T-cell (primary cell): ENCODE data around the gene CEP44. TPM values are rescaled to one million over a fixed set of nuclear protein-coding genes. Genes with fewer than 3 reads are reported as not detected.
"Not testable (repeated sequence)": the region's sequence is repeated elsewhere in the genome, so short reads cannot be mapped to it uniquely, and the experiment has no call there.

ENCODE experiments used
- ATAC-seq, 4 experiments: fragments of 200-7000 bp in 3 of 4; fragments of 150-1000 bp in 1 of 4; cut with Tn5 transposase; replicated peaks in 1 of 4; 1 replicate in 3 of 4; 2 replicates in 1 of 4; pipeline ENCODE4 v1.10.0; 2021; ENCODE audit warnings: moderate library complexity in 3 of 4, mild to moderate bottlenecking in 2 of 4, moderate number of reproducible peaks in 1 of 4
- CTCF ChIA-PET, 2 donors: fragments of 300-600 bp; sonication (Branson Sonifier 250); formaldehyde crosslinking; loops; one replicate each; lab custom pipeline; 2022; ENCODE audit warnings: antibody characterized with exemption in 2 of 2; lab: Charles Lee
- POLR2A ChIA-PET, 2 donors: fragments of 300-600 bp; sonication (Branson Sonifier 250); formaldehyde crosslinking; loops; one replicate each; lab custom pipeline; 2022; ENCODE audit warnings: antibody characterized with exemption in 2 of 2; lab: Charles Lee
- DNase-seq, 35 experiments: peaks; one replicate each; pipeline versions ENCODE4 v3.0.0 to v3.0.0-alpha.2; 2013 to 2023
- H3K27ac ChIP-seq: one replicate; pipeline ENCODE4 v1.5.1; 2013; ENCODE audit warnings: low read length
- H3K27me3 ChIP-seq, 2 experiments: replicated peaks in 1 of 2; 1 replicate in 1 of 2; 2 replicates in 1 of 2; pipeline versions ENCODE4 v1.6.1 to v1.7.0; 2013; ENCODE audit warnings: low read length in 1 of 2, mixed read lengths in 1 of 2; ENCODE audit not compliant: control insufficient read depth in 2 of 2, insufficient read depth in 2 of 2; ENCODE audit errors: extremely low read depth in 1 of 2
- H3K36me3 ChIP-seq, 2 donors: 1 replicate in 1 of 2; 2 replicates in 1 of 2; pipeline versions ENCODE4 v1.6.1 to v1.7.0; 2013; ENCODE audit warnings: low read length in 1 of 2; ENCODE audit not compliant: control insufficient read depth in 2 of 2, insufficient read depth in 1 of 2; ENCODE audit errors: extremely low read depth in 1 of 2
- H3K4me1 ChIP-seq, 2 experiments: 1 replicate in 1 of 2; 2 replicates in 1 of 2; pipeline versions ENCODE4 v1.6.1 to v1.7.0; 2013; ENCODE audit warnings: low read length in 2 of 2, mixed read lengths in 1 of 2; ENCODE audit not compliant: insufficient read depth in 2 of 2, control insufficient read depth in 1 of 2; ENCODE audit errors: extremely low read depth in 1 of 2
- H3K4me3 ChIP-seq, 2 donors: 1 replicate in 1 of 2; 2 replicates in 1 of 2; pipeline versions ENCODE4 v1.5.1 to v1.7.0; 2013; ENCODE audit warnings: mild to moderate bottlenecking in 2 of 2, low read length in 1 of 2, moderate library complexity in 1 of 2; ENCODE audit not compliant: control insufficient read depth in 1 of 2; ENCODE audit errors: extremely low read depth in 1 of 2
- H3K9me3 ChIP-seq: 2 replicates; pipeline ENCODE4 v1.7.0; 2013
- H3K27ac Mint-ChIP-seq, 2 donors: one replicate each; pipeline ENCODE4 v1.8.0; 2020 to 2021; ENCODE audit warnings: mild to moderate bottlenecking in 2 of 2, mixed read lengths in 2 of 2
- H3K27me3 Mint-ChIP-seq, 2 donors: one replicate each; pipeline ENCODE4 v1.8.0; 2021 to 2022; ENCODE audit warnings: mixed read lengths in 2 of 2
- H3K36me3 Mint-ChIP-seq: one replicate; pipeline ENCODE4 v1.8.0; 2021; ENCODE audit warnings: mixed read lengths
- H3K4me1 Mint-ChIP-seq, 3 donors: one replicate each; pipeline ENCODE4 v1.8.0; 2020 to 2022; ENCODE audit warnings: mixed read lengths in 3 of 3, mild to moderate bottlenecking in 1 of 3
- H3K4me3 Mint-ChIP-seq, 3 donors: one replicate each; pipeline ENCODE4 v1.8.0; 2020 to 2022; ENCODE audit warnings: mild to moderate bottlenecking in 3 of 3, mixed read lengths in 3 of 3, moderate library complexity in 3 of 3
- H3K9me3 Mint-ChIP-seq, 3 donors: one replicate each; pipeline ENCODE4 v1.8.0; 2020 to 2022; ENCODE audit warnings: mixed read lengths in 3 of 3
- WGBS: methylation state at CpG from one replicate; pipeline ENCODE4 v1.1.5; 2013; ENCODE audit warnings: missing lambda C conversion rate; ENCODE audit not compliant: insufficient coverage; 5-methylcytosine and 5-hydroxymethylcytosine counted together
- total RNA-seq, 35 experiments: library from RNA in 6 of 35; stranded (reverse) in 6 of 35; fragments of 120-200 nt in 1 of 35; gene quantifications; one replicate each; pipeline versions ENCODE4 v1.2.1 to v1.2.4 and lab custom pipeline; 2013 to 2026

Gene CEP44
- total RNA-seq, 5 donors from 2014 or later (not counting 1 experiment from before 2014, with no cell fraction given), result 17.3 to 22.0 (median 18.8) TPM

- H3K9me3 Mint-ChIP-seq, result not testable (repeated sequence)
Measured at GRCh38 chr4:174261432-174261831, 22.3 kb upstream of the CEP44 start.

GRCh38 chr4:174262624-174263444, 20.9 kb upstream of the CEP44 start:
- H3K36me3 Mint-ChIP-seq, result peaks cover 17% of the 10 kb centered on the region
- no peak overlapping the region for H3K4me3 Mint-ChIP-seq
- no peak for DNase-seq
- Histone ChIP-seq H3K27ac (no peak overlapping the region), H3K4me3 (no peak overlapping the region), H3K27me3 (no peaks in the 10 kb centered on the region), H3K36me3 (peaks cover 0 to 12% of the 10 kb centered on the region in 2 donors), H3K9me3 (no peaks in the 10 kb centered on the region), H3K4me1 (no peaks in the 10 kb centered on the region)
- H3K9me3 Mint-ChIP-seq, result no peaks in the 10 kb centered on the region
- WGBS, result no CpG with 5 or more reads among the region's 6 CpGs
- no peaks in the 10 kb centered on the region for H3K27me3 Mint-ChIP-seq
- ChIA-PET POLR2A (no interaction called here), CTCF (interaction anchor here in 1 of 2 donors (0.7 kb wide), 1 partner anchor 327 kb away, joined by 6 read pairs; no protein-coding TSS in a partner anchor)
- no peak for ATAC-seq
- H3K4me1 Mint-ChIP-seq, result peaks cover 11 to 28% (median 25%) of the 10 kb centered on the region in 3 donors
- no peak overlapping the region for H3K27ac Mint-ChIP-seq

More at GRCh38 chr4:174261432-174261831, 22.3 kb upstream of the CEP44 start:
- H3K36me3 ChIP-seq, result peaks cover 0 to 19% of the 10 kb centered on the region in 2 donors
- POLR2A ChIA-PET, CTCF ChIA-PET, ATAC-seq, H3K4me3 Mint-ChIP-seq, H3K27me3 ChIP-seq, H3K4me3 ChIP-seq, H3K9me3 ChIP-seq, DNase-seq, H3K27me3 Mint-ChIP-seq, H3K27ac ChIP-seq, H3K27ac Mint-ChIP-seq, H3K4me1 ChIP-seq: not testable (repeated sequence)
- Mint-ChIP-seq H3K36me3 (peaks cover 27% of the 10 kb centered on the region), H3K4me1 (peaks cover 16 to 26% (median 21%) of the 10 kb centered on the region in 3 donors)
- WGBS, result no CpG with 5 or more reads among the region's 1 CpG

DNA sequence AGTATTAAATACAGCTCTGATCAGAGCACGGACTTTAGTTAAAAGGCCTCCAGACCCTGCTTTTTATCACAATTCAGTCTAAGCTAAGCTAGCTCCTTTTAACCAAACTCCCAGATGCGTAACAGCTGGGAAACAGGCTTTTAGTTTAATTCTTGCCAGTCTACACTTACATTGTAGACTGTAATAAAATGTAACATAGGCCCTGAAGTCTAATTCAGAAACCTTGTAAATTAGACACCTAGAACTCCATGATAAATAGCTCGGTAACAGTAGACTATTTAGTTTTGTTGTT, 20.3 kb upstream of the CEP44 start:
- ATAC-seq (no peak), DNase-seq (no peak)
- Histone ChIP-seq H3K9me3 (no peaks in the 10 kb centered on the region), H3K27ac (no peak overlapping the region), H3K4me3 (no peak overlapping the region), H3K4me1 (no peaks in the 10 kb centered on the region), H3K36me3 (peaks cover 0 to 10% of the 10 kb centered on the region in 2 donors), H3K27me3 (no peaks in the 10 kb centered on the region)
- Mint-ChIP-seq H3K27me3 (no peaks in the 10 kb centered on the region), H3K36me3 (peaks cover 17% of the 10 kb centered on the region), H3K27ac (no peak overlapping the region), H3K4me3 (no peak overlapping the region), H3K4me1 (peaks cover 11 to 28% (median 25%) of the 10 kb centered on the region in 3 donors), H3K9me3 (no peaks in the 10 kb centered on the region)
- WGBS, result no CpG with 5 or more reads among the region's 3 CpGs
- POLR2A ChIA-PET, result no interaction called here
- CTCF ChIA-PET, result interaction anchor here in 1 of 2 donors (0.7 kb wide), 1 partner anchor 326 kb away, joined by 6 read pairs; no protein-coding TSS in a partner anchor

DNA sequence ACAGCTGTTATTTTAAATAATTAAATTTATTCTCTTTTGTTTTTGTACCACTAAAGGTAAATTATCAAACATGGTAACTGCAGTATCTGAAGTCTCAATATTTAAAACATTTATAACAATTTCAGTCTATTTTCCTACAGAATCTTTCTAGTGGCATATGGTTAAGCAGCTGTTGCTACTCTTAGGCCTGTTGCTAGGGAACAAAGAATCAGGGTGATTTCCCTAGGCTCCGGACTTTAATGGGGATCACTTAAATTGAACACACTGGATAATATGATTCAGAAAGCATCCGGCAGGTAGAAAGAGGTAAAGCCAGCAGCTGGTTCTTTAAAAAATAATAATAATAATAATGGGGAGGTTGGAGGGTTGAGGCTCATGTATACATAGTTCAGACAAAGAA, 17.8 kb upstream of the CEP44 start:
- 100% methylated on average over 1 of the region's 2 CpGs for WGBS
- ATAC-seq, result no peak
- Mint-ChIP-seq H3K9me3 (no peaks in the 10 kb centered on the region), H3K27me3 (no peaks in the 10 kb centered on the region), H3K36me3 (peaks cover 9% of the 10 kb centered on the region), H3K27ac (no peak overlapping the region), H3K4me3 (no peak overlapping the region), H3K4me1 (peaks cover 15 to 30% (median 26%) of the 10 kb centered on the region in 3 donors)
- ChIA-PET POLR2A (interaction anchor here in 1 of 2 donors (0.6 kb wide), 1 partner anchor 44 kb away, joined by 3 read pairs; no protein-coding TSS in a partner anchor), CTCF (no interaction called here)
- no peaks in the 10 kb centered on the region for H3K27me3 ChIP-seq
- H3K27ac ChIP-seq, result no peak overlapping the region
- no peaks in the 10 kb centered on the region for H3K4me1 ChIP-seq
- H3K9me3 ChIP-seq, result no peaks in the 10 kb centered on the region
- no peak overlapping the region for H3K4me3 ChIP-seq
- H3K36me3 ChIP-seq, result peaks cover 0 to 4% of the 10 kb centered on the region in 2 donors
- DNase-seq, result no peak

- POLR2A ChIA-PET, result no interaction called here
- Histone ChIP-seq H3K4me1 (no peaks in the 10 kb centered on the region), H3K27me3 (no peaks in the 10 kb centered on the region), H3K9me3 (no peaks in the 10 kb centered on the region), H3K4me3 (no peak overlapping the region), H3K36me3 (peaks cover 0 to 4% of the 10 kb centered on the region in 2 donors), H3K27ac (no peak overlapping the region)
- no peak for ATAC-seq
- no peaks in the 10 kb centered on the region for H3K27me3 Mint-ChIP-seq
- WGBS, result no CpG with 5 or more reads among the region's 2 CpGs
- H3K4me1 Mint-ChIP-seq, result peaks cover 20 to 35% (median 31%) of the 10 kb centered on the region in 3 donors
- no peak for DNase-seq
- no peaks in the 10 kb centered on the region for H3K9me3 Mint-ChIP-seq
- no peak overlapping the region for H3K4me3 Mint-ChIP-seq
- H3K27ac Mint-ChIP-seq, result no peak overlapping the region
- peaks cover 14% of the 10 kb centered on the region for H3K36me3 Mint-ChIP-seq
- CTCF ChIA-PET, result no interaction called here
Measured at GRCh38 chr4:174266416-174266815, 17.3 kb upstream of the CEP44 start.

GRCh38 chr4:174273930-174274329, 9.8 kb upstream of the CEP44 start:
- Histone ChIP-seq H3K36me3 (no peaks in the 10 kb centered on the region), H3K27me3 (no peaks in the 10 kb centered on the region), H3K4me3 (no peak overlapping the region), H3K4me1 (peaks cover 2% of the 10 kb centered on the region in 2 experiments), H3K9me3 (no peaks in the 10 kb centered on the region), H3K27ac (no peak overlapping the region)
- peaks cover 20% of the 10 kb centered on the region for H3K36me3 Mint-ChIP-seq
- H3K27me3 Mint-ChIP-seq, result no peaks in the 10 kb centered on the region
- 100% methylated on average over 2 of the region's 5 CpGs for WGBS
- H3K4me1 Mint-ChIP-seq, result peaks cover 46 to 62% (median 58%) of the 10 kb centered on the region in 3 donors
- no peaks in the 10 kb centered on the region for H3K9me3 Mint-ChIP-seq
- ATAC-seq (no peak), DNase-seq (no peak)
- no peak overlapping the region for H3K27ac Mint-ChIP-seq
- no peak overlapping the region for H3K4me3 Mint-ChIP-seq
- CTCF ChIA-PET, result no interaction called here
- POLR2A ChIA-PET, result no interaction called here
